Midbrain (tissue), 1 donor: ENCODE measurements around the gene ADAMTS17.
"Not testable (repeated sequence)": the region's sequence is repeated elsewhere in the genome, so short reads cannot be mapped to it uniquely, and the experiment has no call there.

Source experiments
- DNase-seq: peaks from one replicate; lab custom pipeline; 2025; lab: John Stamatoyannopoulos, UW

The ADAMTS17 gene

GRCh38 chr15:100108846-100109245, 232.9 kb downstream of the ADAMTS17 start:
- no peak for DNase-seq

DNA sequence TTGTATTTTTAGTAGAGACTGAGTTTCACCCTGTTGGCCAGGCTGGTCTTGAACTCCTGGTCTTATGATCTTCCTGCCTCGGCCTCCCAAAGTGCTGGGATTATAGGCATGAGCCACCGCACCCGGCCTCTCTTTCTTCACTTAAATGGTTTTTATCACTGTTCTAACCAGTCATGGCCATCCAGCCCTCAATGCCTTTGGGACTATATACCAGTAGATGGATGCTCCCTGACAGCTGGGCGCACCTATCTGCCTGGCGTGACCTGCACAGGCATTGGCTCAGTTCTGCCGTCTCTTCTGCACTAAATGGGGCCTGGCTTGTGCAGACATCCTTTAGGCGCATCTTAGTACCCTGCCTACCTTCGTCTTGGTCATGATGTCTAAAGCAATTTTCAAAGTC, 233.4 kb downstream of the ADAMTS17 start:
- no peak for DNase-seq

DNA sequence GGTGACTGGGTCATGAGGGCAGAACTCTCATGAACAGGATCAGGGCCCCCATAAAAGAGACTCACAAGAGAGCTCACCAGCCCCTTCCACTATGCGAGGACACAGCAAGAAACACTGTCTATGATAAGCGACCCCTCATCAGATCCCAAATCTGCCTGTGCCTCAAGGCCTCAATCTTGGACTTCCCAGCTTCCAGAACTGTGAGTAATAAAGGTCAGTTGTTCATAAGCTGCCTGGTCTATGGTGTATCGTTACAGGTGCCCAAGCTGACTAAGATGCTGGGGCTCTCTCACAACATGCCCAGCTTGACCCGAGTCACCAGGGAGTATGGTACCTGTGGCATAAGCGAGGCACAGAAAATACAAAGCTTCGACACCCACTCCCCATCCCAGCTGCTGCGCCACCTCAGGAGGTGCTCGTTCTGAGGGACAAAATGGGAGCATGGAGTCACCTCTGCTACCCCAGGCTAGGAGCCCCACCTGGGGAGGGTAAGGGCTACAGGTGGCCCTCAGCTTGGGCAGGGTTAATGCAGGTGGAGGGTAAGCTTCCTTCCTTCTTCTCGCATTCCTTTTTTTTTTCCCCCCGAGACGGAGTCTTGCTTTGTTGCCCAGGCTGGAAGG, 234.1 kb downstream of the ADAMTS17 start:
- DNase-seq: no peak

GRCh38 chr15:100107151-100107550, 234.6 kb downstream of the ADAMTS17 start:
- DNase-seq: no peak

GRCh38 chr15:100106732-100107131, 235.0 kb downstream of the ADAMTS17 start:
- no peak for DNase-seq

- no peak for DNase-seq
Observed at GRCh38 chr15:100105101-100105500, 236.7 kb downstream of the ADAMTS17 start.

- DNase-seq: no peak
Observed at GRCh38 chr15:100104245-100104644, 237.5 kb downstream of the ADAMTS17 start.

DNA sequence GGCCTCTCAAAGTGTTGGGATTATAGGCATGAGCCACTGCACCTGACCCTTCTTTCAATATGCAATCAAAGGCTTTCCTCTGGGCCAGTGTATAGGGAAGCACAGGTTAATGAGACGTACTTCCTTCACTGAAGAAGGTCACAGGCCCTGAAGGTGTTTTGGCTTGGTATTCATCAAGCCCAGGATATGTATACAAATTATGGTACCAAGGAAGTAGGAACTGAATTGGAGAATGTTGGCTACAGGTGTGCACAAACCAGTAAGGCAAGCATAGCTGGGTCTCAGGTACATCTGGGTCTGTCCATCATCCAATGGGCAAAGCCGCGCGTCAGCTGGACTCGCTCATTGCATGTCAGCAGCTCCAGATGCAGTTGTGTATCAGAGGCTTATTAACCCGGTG, 237.9 kb downstream of the ADAMTS17 start:
- no peak for DNase-seq

DNA sequence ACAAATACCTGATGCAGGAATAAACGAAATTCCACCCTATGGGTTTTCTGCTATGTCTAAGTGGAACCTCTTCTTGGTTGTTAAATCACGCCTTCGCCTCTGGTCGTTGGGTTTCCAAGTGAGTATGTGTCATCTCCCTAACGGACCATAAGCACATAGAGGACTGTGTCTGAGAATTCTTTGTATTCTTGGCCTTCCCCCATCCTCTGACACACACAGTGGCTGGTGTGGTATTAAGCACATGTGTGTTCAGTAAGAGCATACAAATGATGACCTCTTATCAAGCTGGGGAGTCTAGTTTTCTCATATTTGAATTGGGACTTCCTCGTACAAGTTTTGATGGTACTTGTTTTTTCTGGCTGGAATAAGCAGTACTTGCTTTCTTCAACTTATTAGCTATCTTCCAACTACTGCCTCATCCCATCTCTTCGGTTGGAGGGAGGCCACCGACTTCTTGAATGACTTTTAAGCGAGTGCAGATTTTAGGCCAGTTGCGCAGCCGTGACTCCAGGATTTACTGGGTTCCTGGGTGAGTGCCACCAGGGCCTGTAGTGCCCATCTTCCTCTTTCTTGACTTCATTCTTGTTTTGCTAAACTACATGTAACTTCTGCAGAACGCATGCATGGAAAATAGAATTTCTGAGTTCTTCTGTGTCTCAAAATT, 240.2 kb downstream of the ADAMTS17 start:
- DNase-seq: no peak

DNA sequence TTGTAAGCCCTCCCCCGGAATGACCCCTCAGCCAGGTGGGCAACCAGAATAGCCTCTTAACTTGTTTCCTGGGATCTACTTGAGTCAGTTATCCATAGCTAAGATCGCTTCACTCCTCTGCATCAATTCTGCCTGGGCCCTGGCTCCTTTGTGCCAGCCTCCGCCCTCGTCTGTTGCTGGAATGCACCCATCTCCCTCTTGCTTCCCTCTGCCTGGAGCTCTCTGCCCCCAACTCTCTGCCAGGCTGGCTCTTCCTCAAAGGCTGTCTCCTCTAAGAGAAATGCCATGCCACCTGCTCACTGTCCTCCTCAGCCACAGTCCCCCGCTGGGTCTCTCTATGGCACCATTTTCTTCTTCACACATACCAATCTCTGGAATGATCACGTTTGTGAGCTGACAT, 240.8 kb downstream of the ADAMTS17 start:
- DNase-seq: no peak

GRCh38 chr15:100099976-100100375, 241.8 kb downstream of the ADAMTS17 start:
- DNase-seq: no peak

- DNase-seq: no peak
Observed at GRCh38 chr15:100098705-100099104, 243.1 kb downstream of the ADAMTS17 start.

- DNase-seq: no peak
Observed at GRCh38 chr15:100097342-100098127, 244.2 kb downstream of the ADAMTS17 start.

DNA sequence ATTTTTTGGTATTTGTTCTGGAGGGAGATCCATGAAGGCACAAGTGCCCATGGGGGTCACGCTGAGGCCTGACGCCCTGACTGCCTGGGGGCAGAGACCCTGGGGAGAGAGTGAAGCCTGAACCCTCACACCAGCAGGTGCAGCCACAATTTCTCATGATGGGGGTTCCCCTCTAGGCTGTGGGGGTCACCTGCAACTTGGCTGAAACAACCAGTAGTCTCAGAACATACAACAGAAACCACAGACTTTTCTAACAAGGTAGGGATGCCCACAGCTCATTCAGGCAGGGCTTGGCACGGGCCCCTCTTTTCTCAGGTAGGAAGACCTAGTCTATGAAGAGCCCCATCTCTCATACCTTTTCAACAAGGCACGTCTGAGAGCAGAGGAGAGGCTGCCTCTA, 245.1 kb downstream of the ADAMTS17 start:
- DNase-seq: no peak

GRCh38 chr15:100096248-100096600, 245.6 kb downstream of the ADAMTS17 start:
- no peak for DNase-seq

DNA sequence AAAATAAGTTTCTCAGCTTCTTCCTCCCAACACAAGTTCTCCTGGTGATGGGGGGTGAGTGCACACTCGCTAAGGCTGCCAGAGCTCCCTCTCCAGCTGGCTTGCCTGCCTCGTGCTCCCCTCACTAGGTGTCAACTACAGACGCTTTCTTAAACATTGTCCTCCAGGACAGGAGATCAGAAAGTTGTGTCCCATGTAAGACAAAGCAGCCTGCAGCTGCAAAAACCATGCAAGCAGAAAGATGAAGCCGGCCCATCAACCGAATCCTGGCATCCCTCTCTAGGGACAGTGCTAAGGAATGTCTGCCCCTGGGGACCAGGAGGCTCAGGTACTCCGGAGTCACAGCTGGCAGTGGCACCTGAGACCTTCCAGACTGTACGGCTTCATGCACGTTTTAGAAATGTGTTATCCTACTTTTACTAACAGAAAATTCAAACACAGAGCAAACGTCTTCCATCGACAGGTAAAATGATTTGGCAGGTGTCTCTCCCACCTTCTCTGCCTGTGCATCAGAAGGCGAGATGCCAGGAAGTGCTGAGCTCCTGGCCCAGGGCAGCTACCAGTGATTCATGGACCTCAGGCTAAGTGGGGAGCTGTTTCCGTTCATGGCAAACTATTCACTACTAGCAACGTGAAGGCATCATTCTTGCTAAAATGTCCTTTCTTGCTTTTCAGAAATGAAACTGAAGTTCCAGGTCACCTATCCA, 246.1 kb downstream of the ADAMTS17 start:
- DNase-seq: no peak

DNA sequence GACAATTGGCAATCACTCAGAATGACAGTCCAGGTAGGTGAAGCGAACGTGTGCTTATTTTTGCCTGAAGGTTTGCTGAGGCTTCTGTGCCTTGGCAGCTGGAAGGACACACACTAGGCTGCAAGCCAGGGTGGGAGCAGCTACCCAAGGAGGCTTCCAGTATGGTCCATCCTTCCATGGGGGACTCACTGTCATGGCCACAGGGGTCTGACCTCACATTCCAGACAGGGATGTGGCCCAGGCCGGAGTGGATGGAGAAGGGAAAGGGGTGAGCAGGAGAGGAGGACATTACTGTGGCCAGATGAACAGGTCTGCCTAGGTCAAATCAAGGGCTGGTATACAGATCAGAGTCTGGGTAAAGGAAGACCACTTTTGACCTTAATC, 247.7 kb downstream of the ADAMTS17 start:
- DNase-seq: no peak

DNA sequence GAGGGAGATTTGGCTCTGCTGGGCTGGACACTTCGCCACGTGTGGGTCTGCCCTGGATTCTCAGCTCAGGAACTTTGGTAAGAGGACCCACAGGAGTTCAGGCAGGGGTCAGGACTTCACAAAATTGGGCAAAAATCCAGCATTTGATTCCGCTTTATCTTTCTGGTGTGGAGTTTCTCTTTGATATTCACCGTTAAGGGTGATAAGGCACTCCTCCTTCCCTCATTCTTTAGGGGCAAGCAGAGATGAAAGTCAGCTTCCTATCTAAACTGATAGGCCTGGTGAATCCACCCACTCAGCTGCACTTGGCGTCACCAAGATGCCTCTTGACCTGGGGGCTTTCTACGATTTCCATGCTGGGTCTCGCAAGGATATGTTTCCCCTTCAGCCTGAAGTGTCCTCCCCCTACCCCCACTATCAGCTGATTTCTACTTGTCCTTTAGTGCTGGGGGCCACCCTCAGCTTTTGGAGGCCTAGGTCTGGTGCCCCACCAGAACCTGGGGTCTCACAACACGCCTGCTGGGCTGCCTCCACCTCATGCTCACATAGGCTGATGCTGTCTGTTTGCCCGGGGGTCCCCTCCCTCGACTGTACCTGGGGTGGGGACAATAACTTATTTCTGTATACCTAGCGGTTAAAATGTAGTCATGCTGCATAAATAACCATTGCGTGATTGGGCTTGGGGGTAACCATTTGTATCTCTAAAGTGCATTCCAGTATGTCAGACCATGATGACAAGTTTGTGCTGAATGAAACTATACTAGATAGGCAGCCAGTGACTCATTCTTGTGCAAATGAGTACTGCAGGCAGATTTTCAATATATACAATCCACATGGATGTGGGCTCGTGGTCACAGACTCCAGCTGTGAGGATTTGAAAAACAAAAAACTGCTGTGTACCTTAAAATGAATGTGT, 248.3 kb downstream of the ADAMTS17 start:
- DNase-seq: no peak

GRCh38 chr15:100092034-100092433, 249.7 kb downstream of the ADAMTS17 start:
- no peak for DNase-seq

- DNase-seq: no peak
Observed at GRCh38 chr15:100090411-100090810, 251.4 kb downstream of the ADAMTS17 start.

GRCh38 chr15:100084042-100084821, 257.5 kb downstream of the ADAMTS17 start:
- not testable (repeated sequence) for DNase-seq
